K562 (cell line): ENCODE data around the gene GRIN2D. TPM values are rescaled to one million over a fixed set of nuclear protein-coding genes. Genes with fewer than 3 reads are reported as not detected.

Source experiments
- ATAC-seq: fragments of 200-7000 bp; cut with Tn5 transposase; 3 replicates; pipeline ENCODE4 v1.9.1; 2020; ENCODE audit warnings: moderate library complexity
- BruUV-seq: library from RNA; stranded (reverse); fragments of 400-500 nt; replicated peaks from 2 replicates; lab custom pipeline; 2021; lab: Mats Ljungman, UMichigan
- CTCF ChIA-PET: fragments of 300-600 bp; formaldehyde crosslinking; extraction: SDS; loops from one replicate; lab custom pipeline; 2021; ENCODE audit warnings: low intra/inter-chr PET ratio; lab: Yijun Ruan, JAX
- POLR2A ChIA-PET: fragments of 300-600, 350-650 bp; sonication (Branson Sonifier 250); formaldehyde crosslinking; extraction: SDS; loops from one replicate; lab custom pipeline; 2021; ENCODE audit warnings: antibody characterized with exemption, inconsistent platforms; lab: Yijun Ruan, JAX
- DNase-seq, 4 experiments: peaks; one replicate each; pipeline versions ENCODE4 v3.0.0 to v3.0.0-alpha.2; 2011 to 2018; ENCODE audit warnings: low spot score in 3 of 4, mixed read lengths in 3 of 4; ENCODE audit errors: extremely low read depth in 1 of 4
- FAIRE-seq: peaks from 2 replicates; lab custom pipeline; 2011; peaks lifted over from hg19 to GRCh38; lab: Jason Lieb, UNC
- H2AFZ ChIP-seq: 2 replicates; pipeline ENCODE4 v1.6.0; 2011; ENCODE audit warnings: low read depth, low read length, control low read depth, inconsistent platforms
- H3K27ac ChIP-seq: fragments of 200-600 bp; 3 replicates; pipeline ENCODE4 v1.8.0; 2011; ENCODE audit warnings: low read depth, mild to moderate bottlenecking, control low read depth, inconsistent platforms, low read length, moderate library complexity, mixed read lengths; ENCODE audit errors: extremely low read depth
- H3K27me3 ChIP-seq, 2 experiments: fragments of 300-600 bp in 1 of 2; 2 replicates in 1 of 2; 3 replicates in 1 of 2; pipeline versions ENCODE4 v1.6.0 to v1.8.0; 2011; ENCODE audit warnings: inconsistent platforms in 2 of 2, low read length in 2 of 2, mild to moderate bottlenecking in 1 of 2, mixed read lengths in 1 of 2, moderate library complexity in 1 of 2; ENCODE audit not compliant: control insufficient read depth in 2 of 2, insufficient read depth in 2 of 2
- H3K36me3 ChIP-seq: fragments of 300-600 bp; 3 replicates; pipeline ENCODE4 v1.8.0; 2011; ENCODE audit warnings: mild to moderate bottlenecking, low read length, inconsistent platforms; ENCODE audit not compliant: control insufficient read depth, insufficient read depth
- H3K4me1 ChIP-seq, 2 experiments: fragments of 200-600 bp in 1 of 2; replicated peaks in 1 of 2; 2 replicates in 1 of 2; 3 replicates in 1 of 2; pipeline versions ENCODE4 v1.5.1 to v1.8.0; 2011; ENCODE audit warnings: inconsistent platforms in 2 of 2, low read length in 2 of 2, mild to moderate bottlenecking in 1 of 2, mixed read lengths in 1 of 2, moderate library complexity in 1 of 2; ENCODE audit not compliant: control insufficient read depth in 2 of 2, insufficient read depth in 2 of 2
- H3K4me2 ChIP-seq: 2 replicates; pipeline ENCODE4 v1.6.1; 2011; ENCODE audit warnings: low read length, control low read depth, inconsistent platforms, mixed read lengths; ENCODE audit not compliant: insufficient read depth
- H3K4me3 ChIP-seq: fragments of 200-600 bp; sonication (generic), shearing (Covaris generic); 2 replicates; pipeline ENCODE4 v1.5.1; 2016; ENCODE audit warnings: control low read depth, inconsistent platforms
- H3K79me2 ChIP-seq: fragments of 200-600 bp; 3 replicates; pipeline ENCODE4 v1.8.0; 2011; ENCODE audit warnings: low read length, inconsistent platforms; ENCODE audit not compliant: control insufficient read depth, insufficient read depth
- H3K9ac ChIP-seq, 2 experiments: 2 replicates each; pipeline versions ENCODE4 v1.6.0 to v1.6.1; 2011; ENCODE audit warnings: low read depth in 2 of 2, low read length in 2 of 2, control low read depth in 1 of 2, inconsistent platforms in 1 of 2, mild to moderate bottlenecking in 1 of 2, mixed read lengths in 1 of 2; ENCODE audit not compliant: insufficient read depth in 1 of 2
- H3K9me1 ChIP-seq: one replicate; pipeline ENCODE4 v1.6.0; 2011; ENCODE audit warnings: inconsistent platforms, mild to moderate bottlenecking, low read length, moderate library complexity; ENCODE audit not compliant: control insufficient read depth, insufficient read depth
- H3K9me3 ChIP-seq: replicated peaks from 2 replicates; pipeline ENCODE4 v1.5.1; 2011; ENCODE audit warnings: low read depth, low read length, inconsistent platforms; ENCODE audit not compliant: control insufficient read depth, insufficient read depth
- H4K20me1 ChIP-seq: replicated peaks from 2 replicates; pipeline ENCODE4 v1.6.1; 2011; ENCODE audit warnings: low read length, inconsistent platforms, mixed read lengths; ENCODE audit not compliant: control insufficient read depth, insufficient read depth
- CC2D1A ChIP-seq: fragments of 450-650 bp; IDR thresholded peaks from 2 replicates; pipeline ENCODE4 v1.6.1; 2017; ENCODE audit warnings: mild to moderate bottlenecking
- CTBP1 ChIP-seq: fragments of 450-650 bp; IDR thresholded peaks from 2 replicates; pipeline ENCODE4 v1.6.1; 2016; ENCODE audit warnings: borderline replicate concordance
- ESRRA ChIP-seq: fragments of 450-650 bp; IDR thresholded peaks from 2 replicates; pipeline ENCODE4 v1.6.1; 2014; ENCODE audit warnings: low read depth, mild to moderate bottlenecking, moderate library complexity, borderline replicate concordance
- FOXK1 ChIP-seq: sonication (generic); formaldehyde crosslinking; IDR thresholded peaks from 2 replicates; pipeline ENCODE4 v1.8.0; 2022; ENCODE audit warnings: missing genetic modification reagents, mild to moderate bottlenecking, borderline replicate concordance
- KLF10 ChIP-seq: fragments of 250-450 bp; sonication (Bioruptor Pico); IDR thresholded peaks from 2 replicates; pipeline ENCODE4 v1.6.1; 2021; ENCODE audit warnings: matching md5 sums
- MAZ ChIP-seq, 2 experiments: fragments of 450-650 bp in 1 of 2; sonication (generic) in 1 of 2; formaldehyde crosslinking; IDR thresholded peaks in 1 of 2; conservative IDR thresholded peaks in 1 of 2; 2 replicates each; pipeline versions ENCODE4 v1.4.0 to v1.5.0; 2020; ENCODE audit warnings: mild to moderate bottlenecking in 1 of 2, missing genetic modification reagents in 1 of 2
- NFIC ChIP-seq: fragments of 450-650 bp; IDR thresholded peaks from 2 replicates; pipeline ENCODE4 v1.6.1; 2017; ENCODE audit warnings: mild to moderate bottlenecking, inconsistent platforms
- PBX2 ChIP-seq, 2 experiments: IDR thresholded peaks in 1 of 2; conservative IDR thresholded peaks in 1 of 2; 2 replicates each; pipeline ENCODE4 v1.6.1; 2016; ENCODE audit warnings: low read depth in 2 of 2, mild to moderate bottlenecking in 1 of 2, missing compliant biosample characterization in 1 of 2, missing genetic modification characterization in 1 of 2, moderate library complexity in 1 of 2
- STAT5A ChIP-seq: IDR thresholded peaks from 2 replicates; pipeline ENCODE4 v1.6.1; 2012; ENCODE audit warnings: low read length, inconsistent platforms, borderline replicate concordance
- TAL1 ChIP-seq: fragments of 450-650 bp; IDR thresholded peaks from 2 replicates; pipeline ENCODE4 v1.6.1; 2016; ENCODE audit warnings: mild to moderate bottlenecking
- TFE3 ChIP-seq: fragments of 450-650 bp; formaldehyde crosslinking; IDR thresholded peaks from 2 replicates; pipeline ENCODE4 v1.4.0; 2020; ENCODE audit warnings: mild to moderate bottlenecking, mixed read lengths
- ZBTB7A ChIP-seq: IDR thresholded peaks from 2 replicates; pipeline ENCODE4 v1.6.1; 2011; ENCODE audit warnings: low read depth, mild to moderate bottlenecking, low read length, moderate library complexity, borderline replicate concordance; ENCODE audit not compliant: control insufficient read depth
- ZNF12 ChIP-seq: sonication (generic); formaldehyde crosslinking; IDR thresholded peaks from 2 replicates; pipeline ENCODE4 v1.4.0; 2020; ENCODE audit warnings: mild to moderate bottlenecking, missing genetic modification reagents
- ZNF431 ChIP-seq: sonication (generic); formaldehyde crosslinking; IDR thresholded peaks from 2 replicates; pipeline ENCODE4 v1.8.0; 2022; ENCODE audit warnings: mild to moderate bottlenecking, missing genetic modification reagents
- ZNF589 ChIP-seq: fragments of 200-800 bp; sonication (Bioruptor generic); IDR thresholded peaks from 2 replicates; pipeline ENCODE4 v1.6.1; 2016; ENCODE audit warnings: low read depth, missing genetic modification characterization, missing compliant biosample characterization
- WGBS: fragments of 100-300 bp; shearing (Covaris generic); methylation state at CpG from one replicate; pipeline ENCODE4 v1.1.6; 2016; ENCODE audit warnings: low coverage, mixed read lengths; ENCODE audit not compliant: insufficient coverage; ENCODE audit errors: missing lambda C conversion rate; 5-methylcytosine and 5-hydroxymethylcytosine counted together
- in situ Hi-C: fragments of 300-500 bp; cut with MboI; formaldehyde crosslinking; loops from 4 replicates; pipeline ENCODE4 v1.15.0; 2018; ENCODE audit warnings: inconsistent platforms, mixed read lengths
- intact Hi-C: fragments of 100-400 bp; cut with micrococcal nuclease; formaldehyde crosslinking; loops from 2 replicates; pipeline ENCODE4 v1.14.2; 2022
- polyA plus RNA-seq, 8 experiments: library from polyadenylated mRNA; depleted of rRNA in 4 of 8; stranded (reverse) in 5 of 8; unstranded in 3 of 8; fragments of >200 nt; fragmentation: Nextera tagmentation in 2 of 8; fragmentation: Illumina TruSeq in 1 of 8; extraction: Ambion mirVana in 2 of 8; extraction: Trizol in 1 of 8; gene quantifications; 2 replicates each; pipeline versions ENCODE4 v1.2.1 to v1.2.3, GENCODE V29; 2011 to 2014; ENCODE audit warnings: inconsistent platforms in 1 of 8, missing spikeins in 1 of 8
- total RNA-seq, 7 experiments: library from RNA; depleted of rRNA in 6 of 7; stranded (reverse); fragments of >200 nt in 6 of 7; fragmentation: Illumina TruSeq in 2 of 7; extraction: Trizol in 2 of 7; gene quantifications; 2 replicates each; pipeline versions ENCODE4 v1.2.1 to v1.2.3, GENCODE V29; 2011 to 2021; ENCODE audit warnings: low replicate concordance in 1 of 7

GRIN2D gene
- total and polyA plus RNA-seq, 9 of the 15 experiments (the other 6 are each of a cell fraction or from before 2014, with no cell fraction given) = 0.32 to 31.5 (median 1.8) TPM

- H4K20me1 ChIP-seq = peaks cover 10% of the 10 kb centered on the region
- peak overlapping the region; percentile 97; the same call in 1 of the 2 replicates for H3K4me2 ChIP-seq
- H3K79me2 ChIP-seq = peaks cover 37% of the 10 kb centered on the region
- in situ Hi-C loops = no loop called here
- CTCF ChIA-PET = no interaction called here
- no peaks in the 10 kb centered on the region for H3K27me3 ChIP-seq
- no peak overlapping the region for H2AFZ ChIP-seq
- H3K27ac ChIP-seq = no peak overlapping the region
- no peak for DNase-seq
- no peak overlapping the region for H3K4me3 ChIP-seq
- no peak for TF ChIP-seq PBX2 (CRISPR knock-in tag; IDR thresholded peaks at IDR 0.05; ENCODE audit: low read depth)
- TF ChIP-seq PBX2 (tag; conservative IDR thresholded peaks at IDR 0.05; ENCODE audit: low read depth) = no peak
- TF ChIP-seq ESRRA = no peak
- no peak for TF ChIP-seq MAZ (CRISPR knock-in tag; conservative IDR thresholded peaks at IDR 0.05 in 1 of 2, IDR thresholded peaks at IDR 0.05 in 1 of 2)
- TF ChIP-seq CC2D1A = no peak
- no peak for TF ChIP-seq ZNF589
- TF ChIP-seq CTBP1 = no peak
- no peak for TF ChIP-seq KLF10
- peak; percentile 20; the same call in 1 of the 2 replicates for TF ChIP-seq NFIC
- no peak for TF ChIP-seq FOXK1 (CRISPR knock-in tag)
- TF ChIP-seq STAT5A = no peak
- TF ChIP-seq TFE3 (CRISPR knock-in tag) = no peak
- TF ChIP-seq ZNF431 = no peak
- no peak for TF ChIP-seq ZNF12 (CRISPR knock-in tag)
- no peak for TF ChIP-seq TAL1
- 0 out of 2 replicates have a peak, but pooled peaks have one; percentile 15 for TF ChIP-seq ZBTB7A
- TF ChIP-seq, all 486 proteins: peak for 2
- Histone ChIP-seq H3K4me1 (peaks cover 39 to 83% of the 10 kb centered on the region in 2 experiments), H3K9me3 (no peaks in the 10 kb centered on the region), H3K9ac (peak overlapping the region in 1 of 2 experiments; percentile 96; a peak in 3 of 4 replicates), H3K9me1 (no peaks in the 10 kb centered on the region), H3K36me3 (peaks cover 4% of the 10 kb centered on the region; the same call in 2 of the 3 replicates)
- BruUV-seq = no TSS peak
- FAIRE-seq (no peak), ATAC-seq (no peak)
- POLR2A ChIA-PET = no interaction called here
- intact Hi-C loops = loop anchor here (10.0 kb wide), 2 partner anchors 72 to 98 kb away; partner anchors contain the start of gene EMP3
- no CpG with 5 or more reads among the region's 2 CpGs for WGBS
Observed at GRCh38 chr19:48396824-48397176, 3.3 kb downstream of the GRIN2D start.
